Epithelial cell of proximal tubule (primary cell): ENCODE measurements around the gene GPR83. TPM values are rescaled to one million over a fixed set of nuclear protein-coding genes. Genes with fewer than 3 reads are reported as not detected.

Source experiments
- DNase-seq: peaks from one replicate; pipeline ENCODE4 v3.0.0-alpha.2; 2011; ENCODE audit warnings: low read depth
- H3K4me3 ChIP-seq: 2 replicates; pipeline ENCODE4 v1.5.1; 2011; ENCODE audit warnings: low read depth, mild to moderate bottlenecking, low read length
- CTCF ChIP-seq: conservative IDR thresholded peaks from 2 replicates; pipeline ENCODE4 v1.5.1; 2012; ENCODE audit warnings: low read depth, mild to moderate bottlenecking, low read length
- total RNA-seq: library from RNA; depleted of rRNA; stranded (reverse); fragments of >200 nt; gene quantifications from 2 replicates; pipeline ENCODE4 v1.2.3, GENCODE V29; 2015

The GPR83 gene
- total RNA-seq = 0.07 and 0.12 TPM in 2 replicates

DNA sequence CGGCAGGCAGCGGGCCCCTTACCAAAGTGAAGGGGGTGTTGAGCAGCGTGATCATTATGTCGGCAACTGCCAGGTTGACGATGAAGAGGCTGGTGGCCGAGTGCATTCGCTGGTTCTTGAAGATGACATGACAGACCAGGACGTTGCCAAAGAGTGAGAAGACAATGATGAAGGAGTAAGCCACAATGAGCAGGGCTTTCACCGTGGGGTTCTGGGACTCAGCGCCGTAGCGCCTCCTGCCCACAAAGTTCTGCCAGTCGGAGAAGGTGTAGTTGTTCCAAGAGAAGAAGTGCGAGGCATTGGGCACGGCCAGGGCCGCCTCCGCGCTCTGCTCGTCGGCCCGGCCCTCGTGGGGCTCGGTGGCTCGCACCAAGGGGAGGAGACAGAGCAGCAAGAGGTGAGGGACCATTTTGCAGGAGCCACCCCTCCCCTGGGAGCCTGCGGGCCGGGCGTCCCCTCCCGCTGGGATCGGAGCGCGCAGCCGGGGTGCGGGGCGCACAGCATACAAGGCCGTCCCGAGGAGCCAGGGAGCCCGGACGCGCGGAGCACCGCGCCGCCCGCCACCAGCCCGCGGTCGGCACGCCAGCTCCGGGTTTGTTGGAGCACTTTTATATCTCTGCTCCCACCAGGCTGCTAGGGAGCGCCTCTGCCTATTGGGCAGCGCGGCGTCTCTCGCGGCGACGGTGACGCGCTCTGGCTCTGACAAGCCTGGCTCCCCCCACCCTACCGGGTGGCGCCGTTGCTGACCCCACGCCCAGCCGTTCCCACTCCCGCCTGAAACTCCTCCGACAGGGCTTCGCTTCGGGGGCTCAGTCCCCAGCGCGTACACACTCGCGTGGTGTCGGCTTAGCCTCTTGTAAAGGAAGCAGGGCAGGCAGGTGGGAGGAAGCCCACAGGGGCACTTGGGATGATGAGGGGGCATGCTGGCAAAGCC is at the start of gene GPR83:
GPR83 (minus strand) TSS at position 581 of the 934 bp plus-strand sequence; CDS start at position 409, 172 bp downstream.
- no peak for TF ChIP-seq CTCF

GRCh38 chr11:94450048-94450447 is 48.8 kb upstream of the GPR83 start:
- no peak for TF ChIP-seq CTCF
- DNase-seq = no peak
- no peak overlapping the region for H3K4me3 ChIP-seq

More for the DNA sequence above, at the start of gene GPR83:
- peak within 1 kb of the TSS; percentile 37 for H3K4me3 ChIP-seq
- DNase-seq = no peak

DNA sequence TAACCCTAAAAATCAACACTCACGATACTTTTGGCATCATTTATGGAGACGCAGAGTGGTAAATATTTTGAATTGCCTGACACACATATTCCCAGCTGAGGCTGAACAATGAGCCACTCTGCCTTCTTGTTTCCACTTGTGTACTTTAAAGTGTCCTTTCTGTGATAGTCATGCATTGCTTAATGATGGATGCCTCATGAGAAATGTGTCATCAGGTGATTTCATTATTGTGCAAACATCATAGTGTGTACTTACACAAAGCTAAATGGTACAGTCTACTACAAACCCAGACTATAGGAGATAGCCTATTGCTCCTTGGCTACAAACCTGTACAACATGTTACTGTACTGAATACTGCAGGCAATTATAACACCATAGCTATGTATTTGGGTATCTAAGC is 48.2 kb upstream of the GPR83 start:
- peak; percentile 69 for DNase-seq
- TF ChIP-seq CTCF = no peak

GRCh38 chr11:94449029-94449428 is 47.8 kb upstream of the GPR83 start:
- no peak for DNase-seq
- no peak for TF ChIP-seq CTCF
- H3K4me3 ChIP-seq = no peak overlapping the region

More for the DNA sequence above, 48.2 kb upstream of the GPR83 start:
- H3K4me3 ChIP-seq = no peak overlapping the region

DNA sequence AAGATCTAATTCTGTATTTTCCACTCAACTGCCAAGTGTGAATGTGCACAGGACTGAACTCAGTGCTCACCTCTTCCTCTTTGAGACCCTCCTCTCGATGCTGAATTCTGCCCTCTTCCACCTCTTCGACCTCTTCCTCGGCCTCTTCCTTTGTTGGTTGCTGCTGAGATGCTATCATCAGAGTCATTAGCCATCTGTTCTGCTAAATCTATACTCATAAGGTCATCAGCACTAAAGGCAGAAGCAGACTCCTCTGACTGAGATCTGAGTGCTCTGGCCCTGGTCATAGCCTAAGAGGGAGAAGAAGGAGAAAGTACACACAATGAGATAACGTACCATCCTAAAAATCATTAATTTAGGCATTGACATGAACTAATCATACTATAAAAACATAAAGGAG is 45.9 kb upstream of the GPR83 start:
- TF ChIP-seq CTCF = no peak
- H3K4me3 ChIP-seq = no peak overlapping the region
- DNase-seq = no peak

DNA sequence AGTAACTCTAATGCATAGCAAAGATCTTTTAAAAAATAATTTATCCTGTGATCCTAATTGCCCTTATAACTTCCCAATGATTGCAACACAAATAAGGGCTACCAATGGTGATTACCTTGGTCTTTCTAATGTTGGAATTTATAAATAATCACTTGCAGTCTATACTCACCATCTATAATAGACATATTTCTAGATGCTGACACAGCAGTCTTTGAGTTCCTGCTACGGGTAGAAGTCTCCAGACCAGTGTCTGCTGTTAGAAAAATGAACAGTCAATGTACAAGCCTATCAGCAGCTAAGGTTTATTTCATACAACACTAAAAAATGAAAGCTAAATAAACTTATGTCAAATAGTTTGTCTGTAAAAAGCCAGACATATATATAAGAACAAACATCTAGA is 44.4 kb upstream of the GPR83 start:
- DNase-seq = no peak
- no peak for TF ChIP-seq CTCF
- H3K4me3 ChIP-seq = no peak overlapping the region
